ENCODE measurements around the gene CDC42BPB.

GRCh38 chr14:103102689-103103260 lies 45.4 kb upstream of the CDC42BPB start:
- TF ChIP-seq POLR2AphosphoS5 (IDR thresholded peaks at IDR 0.05) (no peak), CTCF (IDR thresholded peaks at IDR 0.05) (no peak), POLR2A (IDR thresholded peaks at IDR 0.05) (no peak)

Data from breast epithelium (tissue), 3 donors.